Measurements from ENCODE around the gene GPS2. TPM values are rescaled to one million over a fixed set of nuclear protein-coding genes. Genes with fewer than 3 reads are reported as not detected.

GPS2 gene
- total and polyA plus RNA-seq, 11 donors: 51.0 to 118 (median 62.3) TPM

GRCh38 chr17:7355053-7355452 lies 39.9 kb upstream of the GPS2 start, which contains the start of gene TMEM95:
Gene TMEM95 (plus strand): TSS chr17:7355156. CDS start chr17:7355205, 49 bp downstream.
- TF ChIP-seq POLR2A (IDR thresholded peaks at IDR 0.05): no peak
- no peak for TF ChIP-seq CTCF (IDR thresholded peaks at IDR 0.05)
- intact Hi-C loops (cut with DNase I): loop anchor here (2.0 to 10.0 kb wide), 13 partner anchors 37 to 330 kb away; partner anchors contain the start of genes FGF11 (in 5 of the 10), TMEM102 (in 5 of the 10), PLSCR3 (in 4 of the 10) and MPDU1 (in 2 of the 10)
- Histone ChIP-seq H3K27me3 (no peaks in the 10 kb centered on the region), H3K4me1 (peaks cover 0 to 53% (median 29%) of the 10 kb centered on the region in 12 donors), H3K9me3 (no peaks in the 10 kb centered on the region), H3K27ac (peak within 1 kb of the TSS in 5 of 12 donors; percentile 11 to 47 (median 37)), H3K4me3 (no peak within 1 kb of the TSS), H3K36me3 (no peaks in the 10 kb centered on the region)
- DNase-seq (peak in 4 of 5 donors; percentile 63 to 79 (median 69)), ATAC-seq (peak in 2 of 4 donors; percentile 14 to 28)
- WGBS, 4 donors: 20 to 51% (median 44%) methylated on average over 1 to 10 of the region's 10 CpGs

- Histone ChIP-seq H3K27me3 (no peaks in the 10 kb centered on the region), H3K4me1 (peaks cover 0 to 60% (median 35%) of the 10 kb centered on the region in 12 donors), H3K4me3 (no peak overlapping the region), H3K27ac (peak overlapping the region in 3 of 12 donors; percentile 34 to 47 (median 37)), H3K36me3 (no peaks in the 10 kb centered on the region), H3K9me3 (no peaks in the 10 kb centered on the region)
- DNase-seq (no peak), ATAC-seq (no peak)
- 80 to 90% (median 83%) methylated on average over 7 to 9 of the region's 9 CpGs for WGBS, 4 donors
- intact Hi-C loops (cut with DNase I): loop anchor here in 9 of 10 donors (2.0 to 10.0 kb wide), 16 partner anchors 48 to 330 kb away; partner anchors contain the start of genes MPDU1 (in 3 of the 9), POLR2A (in 3 of the 9), SENP3 (in 3 of the 9) and SLC35G6 (in 3 of the 9)
- TF ChIP-seq CTCF (IDR thresholded peaks at IDR 0.05) (no peak), POLR2A (IDR thresholded peaks at IDR 0.05) (no peak)
These were observed 39.2 kb upstream of the GPS2 start for GRCh38 chr17:7354262-7354843.

GRCh38 chr17:7352910-7353635 lies 37.9 kb upstream of the GPS2 start:
- DNase-seq: peak in 2 of 5 donors; percentile 28 to 31
- peak overlapping the region in 10 of 12 donors; percentile 95 to 100 (median 98) for H3K27ac ChIP-seq
- peaks cover 0 to 4% (median 0%) of the 10 kb centered on the region in 9 donors for H3K36me3 ChIP-seq
- WGBS, 4 donors: 86 to 89% (median 88%) methylated on average over 22 to 37 of the region's 37 CpGs
- ATAC-seq: no peak
- TF ChIP-seq POLR2A (IDR thresholded peaks at IDR 0.05) (no peak), CTCF (IDR thresholded peaks at IDR 0.05) (no peak)
- no peaks in the 10 kb centered on the region for H3K9me3 ChIP-seq
- peaks cover 0 to 67% (median 38%) of the 10 kb centered on the region in 12 donors for H3K4me1 ChIP-seq
- intact Hi-C loops (cut with DNase I): loop anchor here in 9 of 10 donors (2.0 to 10.0 kb wide), 18 partner anchors 42 to 332 kb away; partner anchors contain the start of genes POLR2A (in 4 of the 9), MPDU1 (in 3 of the 9), SENP3 (in 3 of the 9) and SLC35G6 (in 3 of the 9)
- H3K4me3 ChIP-seq: peak overlapping the region in 11 of 12 donors; percentile 68 to 98 (median 89)
- no peaks in the 10 kb centered on the region for H3K27me3 ChIP-seq

Data from heart left ventricle (tissue), 16 donors.